Subcutaneous adipose tissue (tissue), 4 donors: ENCODE results near the gene KRTAP13-3. TPM values are rescaled to one million over a fixed set of nuclear protein-coding genes. Genes with fewer than 3 reads are reported as not detected.

Source experiments
- CTCF ChIP-seq: fragments of 450-650 bp; IDR thresholded peaks from one replicate; pipeline ENCODE4 v1.5.1; 2016; ENCODE audit warnings: low read depth, mild to moderate bottlenecking, control low read depth, antibody characterized with exemption, moderate library complexity
- total RNA-seq, 4 donors: library from RNA; depleted of rRNA; stranded (reverse); fragments of >200 nt; gene quantifications; one replicate each; pipeline ENCODE4 v1.1.0, GENCODE V29; 2016

The KRTAP13-3 gene, protein sequence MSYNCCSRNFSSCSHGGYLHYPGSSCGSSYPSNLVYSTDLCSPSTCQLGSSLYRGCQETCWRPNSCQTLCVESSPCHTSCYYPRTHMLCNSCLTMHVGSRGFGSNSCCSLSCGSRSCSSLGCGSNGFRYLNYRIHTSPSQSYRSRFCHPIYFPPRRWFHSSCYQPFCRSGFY
- not detected for total RNA-seq

DNA sequence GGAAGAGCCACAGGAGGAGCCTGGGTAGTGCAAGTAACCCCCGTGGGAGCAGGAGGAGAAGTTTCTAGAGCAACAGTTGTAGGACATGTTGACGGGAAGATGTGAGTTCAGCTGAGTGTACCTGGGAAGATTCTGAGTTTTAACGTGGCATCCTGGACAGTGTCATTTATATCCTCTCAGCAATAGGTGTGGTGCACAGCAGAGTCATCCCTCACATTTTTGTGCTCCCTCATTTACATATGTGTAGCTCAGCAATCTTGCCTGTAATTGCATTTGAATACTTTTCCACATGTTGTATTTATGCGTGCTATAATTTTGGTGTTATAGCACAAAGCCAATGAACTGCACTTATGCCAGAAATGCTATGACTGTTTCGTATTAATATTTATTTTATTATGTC is at the start of gene KRTAP13-3:
TSS of gene KRTAP13-3 (minus strand) at position 101 of the 400 bp plus-strand sequence. CDS start at position 87, 14 bp downstream.
- no peak for TF ChIP-seq CTCF

DNA sequence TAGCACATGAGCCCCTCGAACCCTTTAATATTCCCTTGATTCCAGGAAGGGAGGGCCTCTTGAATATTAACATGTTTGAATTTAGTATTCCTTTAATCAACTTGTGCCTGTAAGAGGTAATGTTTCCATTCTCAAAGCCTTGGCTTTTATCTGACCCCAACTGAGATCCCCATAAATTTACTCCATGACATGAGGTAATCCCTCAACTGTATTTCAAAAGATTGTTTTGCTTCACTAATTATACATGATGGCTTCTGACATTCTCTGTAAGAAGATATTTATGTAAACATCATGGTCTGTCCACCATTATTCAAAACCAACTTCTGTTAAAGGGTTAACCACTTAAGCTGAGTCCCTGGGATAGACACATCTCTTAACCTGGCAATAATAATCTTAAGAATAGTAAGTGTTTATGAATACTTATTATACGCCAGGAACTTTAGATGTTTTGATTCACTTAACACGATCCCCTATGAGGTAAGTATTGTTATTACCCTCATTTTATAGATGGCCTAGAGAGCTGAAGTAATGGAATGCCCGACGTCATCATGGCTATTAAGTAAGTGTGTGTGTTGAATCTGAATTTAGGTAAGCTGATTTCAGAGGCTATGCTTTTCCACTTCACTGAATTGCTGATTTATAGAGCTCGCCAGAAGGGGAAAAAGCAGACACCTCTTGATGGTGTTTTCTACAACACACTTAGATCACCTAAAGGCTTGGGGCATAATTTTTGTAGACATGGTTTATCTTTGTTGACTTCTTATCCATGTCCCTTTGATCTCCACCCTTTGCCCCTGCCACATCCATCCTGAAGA is 43.4 kb upstream of the KRTAP13-3 start:
- TF ChIP-seq CTCF = no peak

DNA sequence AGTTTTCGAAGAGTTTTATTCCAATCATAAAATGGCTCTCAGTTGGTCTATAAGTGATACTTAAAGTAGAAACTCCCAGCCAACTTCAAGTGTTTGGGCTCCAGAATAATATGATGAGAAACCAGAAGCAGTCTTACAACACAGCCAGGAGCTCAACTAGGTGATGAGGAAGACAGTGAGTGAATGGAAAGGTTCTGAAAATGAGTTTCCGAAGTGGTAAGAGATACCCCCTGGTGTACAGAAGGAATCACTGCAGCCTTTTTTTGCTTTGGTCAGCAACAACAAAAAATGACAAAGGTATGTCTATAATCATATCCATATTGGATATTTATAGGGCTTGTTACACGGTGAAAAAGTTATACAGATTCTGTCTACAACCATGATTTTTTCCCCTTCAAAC is 38.0 kb upstream of the KRTAP13-3 start:
- TF ChIP-seq CTCF = no peak

GRCh38 chr21:30448514-30448913 is 22.8 kb upstream of the KRTAP13-3 start:
- no peak for TF ChIP-seq CTCF

GRCh38 chr21:30447056-30447455 is 21.3 kb upstream of the KRTAP13-3 start:
- TF ChIP-seq CTCF = no peak

GRCh38 chr21:30444204-30444603 is 18.5 kb upstream of the KRTAP13-3 start:
- TF ChIP-seq CTCF = no peak

GRCh38 chr21:30443226-30443625 is 17.5 kb upstream of the KRTAP13-3 start:
- TF ChIP-seq CTCF = no peak
